Psoas muscle (tissue), 8 donors: Measurements from ENCODE around the gene SYT1. TPM values are rescaled to one million over a fixed set of nuclear protein-coding genes. Genes with fewer than 3 reads are reported as not detected.

Source experiments
- ATAC-seq, 4 donors: fragments of 200-7000 bp; cut with Tn5 transposase; one replicate each; pipeline ENCODE4 v1.9.1; 2020; ENCODE audit warnings: moderate library complexity in 3 of 4, mild to moderate bottlenecking in 2 of 4
- DNase-seq, 2 donors: peaks; one replicate each; pipeline ENCODE4 v3.0.0-alpha.2; 2020
- H3K27ac ChIP-seq: fragments of 200-600 bp; one replicate; pipeline ENCODE4 v1.8.0; 2022
- H3K27me3 ChIP-seq, 3 donors: fragments of 200-600 bp in 1 of 3; one replicate each; pipeline versions ENCODE4 v1.6.1 to v1.8.0; 2013 to 2022; ENCODE audit warnings: low read length in 2 of 3, mild to moderate bottlenecking in 2 of 3, moderate library complexity in 1 of 3; ENCODE audit not compliant: insufficient read depth in 3 of 3
- H3K36me3 ChIP-seq, 2 donors: fragments of 200-600 bp in 1 of 2; one replicate each; pipeline versions ENCODE4 v1.6.1 to v1.8.0; 2013 to 2022; ENCODE audit warnings: low read depth in 1 of 2, mild to moderate bottlenecking in 1 of 2, moderate library complexity in 1 of 2; ENCODE audit not compliant: insufficient read depth in 1 of 2
- H3K4me1 ChIP-seq: fragments of 200-600 bp; one replicate; pipeline ENCODE4 v1.8.0; 2022
- H3K4me3 ChIP-seq: fragments of 200-600 bp; one replicate; pipeline ENCODE4 v1.8.0; 2022; ENCODE audit warnings: mild to moderate bottlenecking
- H3K9me3 ChIP-seq: fragments of 200-600 bp; one replicate; pipeline ENCODE4 v1.8.0; 2022
- WGBS, 3 donors: extraction: QIAGEN DNeasy Blood & Tissue Kit; methylation state at CpG; one replicate each; pipeline versions ENCODE4 v1.1.6 to v1.1.7; 2013; 5-methylcytosine and 5-hydroxymethylcytosine counted together
- intact Hi-C, 2 donors: fragments of 100-400 bp; cut with DNase I; formaldehyde crosslinking; loops; one replicate each; pipeline versions ENCODE4 v1.11.0 to v1.14.2; 2022
- polyA plus RNA-seq, 3 donors: library from polyadenylated mRNA; stranded (reverse); fragments of 200-250 nt; gene quantifications; one replicate each; pipeline ENCODE4 v1.2.3, GENCODE V29; 2013
- total RNA-seq, 4 donors: library from RNA; stranded (reverse); fragmentation: NEBNext Ultra II Directional in 2 of 4; extraction: Animal tissue kit (Norgen Biotek cat#: 25700) in 2 of 4; gene quantifications; one replicate each; pipeline versions ENCODE4 v1.2.1 to v1.2.4, GENCODE V29; 2021 to 2023
- TF ChIP-seq, protein P1 (sequence below): fragments of 200-600 bp; IDR thresholded peaks from one replicate; pipeline ENCODE4 v1.8.0; 2022; ENCODE audit warnings: antibody characterized with exemption
- donor health status: healthy with polysubstance abuse.
- donor health status: DM: no; HTN: no; CAD: no; lungs with moderate emphysema.
- donor health status: Bipolar disorder and iron deficiency.
- donor health status: healthy.
- donor health status: DM: yes; HTN: yes; CAD: no.
- donor health status: DM: no; HTN: no; CAD: no.
- donor health status: DM: no; HTN: no; CAD: no.
- donor health status: DM: yes; HTN: yes; CAD: no.

SYT1 gene
- total and polyA plus RNA-seq, 7 donors = 0.05 to 0.34 (median 0.14) TPM; not detected in 2

DNA sequence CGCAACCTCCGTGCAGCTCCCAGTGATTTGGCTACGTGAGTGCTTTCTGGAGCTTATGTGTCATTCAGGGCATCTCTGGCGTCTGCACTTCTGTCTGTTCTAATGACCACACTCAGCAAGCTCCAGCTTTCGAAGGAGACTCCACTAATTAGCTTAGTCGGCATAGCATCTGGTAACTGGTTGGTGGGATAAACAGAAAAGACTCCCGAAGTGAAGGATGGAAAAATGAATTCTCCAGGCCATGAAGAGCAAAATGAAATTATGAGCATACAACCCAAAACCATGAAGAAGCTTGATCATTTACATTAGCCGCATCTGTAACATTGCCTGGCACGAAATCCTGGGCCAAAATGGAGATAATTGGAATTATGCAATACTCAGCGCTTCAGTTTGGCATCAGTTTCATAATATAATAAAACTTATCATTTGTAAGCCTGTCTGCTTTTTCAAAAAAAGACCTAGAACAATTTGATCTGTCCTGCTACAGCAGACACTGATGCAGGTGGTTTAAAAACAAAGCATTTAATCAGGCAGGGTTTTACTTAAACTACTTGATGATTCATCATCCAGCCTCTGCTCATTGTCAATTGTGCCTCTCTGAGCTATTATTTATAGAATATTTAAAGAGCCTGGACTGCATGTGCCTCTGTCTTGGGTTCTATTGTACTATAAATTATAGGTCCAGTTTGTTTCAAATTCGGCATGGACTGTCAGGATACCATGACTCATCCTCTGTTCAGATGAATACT is 87.4 kb downstream of the SYT1 start:
- peaks cover 5% of the 10 kb centered on the region for H3K9me3 ChIP-seq
- no peaks in the 10 kb centered on the region for H3K36me3 ChIP-seq
- H3K4me1 ChIP-seq = no peaks in the 10 kb centered on the region
- WGBS, 3 donors = 35 to 44% (median 41%) methylated on average over 11 of the region's 11 CpGs
- H3K27me3 ChIP-seq = no peaks in the 10 kb centered on the region
- no peak overlapping the region for H3K27ac ChIP-seq
- no peak for DNase-seq
- ATAC-seq = no peak
- TF ChIP-seq, protein P1, sequence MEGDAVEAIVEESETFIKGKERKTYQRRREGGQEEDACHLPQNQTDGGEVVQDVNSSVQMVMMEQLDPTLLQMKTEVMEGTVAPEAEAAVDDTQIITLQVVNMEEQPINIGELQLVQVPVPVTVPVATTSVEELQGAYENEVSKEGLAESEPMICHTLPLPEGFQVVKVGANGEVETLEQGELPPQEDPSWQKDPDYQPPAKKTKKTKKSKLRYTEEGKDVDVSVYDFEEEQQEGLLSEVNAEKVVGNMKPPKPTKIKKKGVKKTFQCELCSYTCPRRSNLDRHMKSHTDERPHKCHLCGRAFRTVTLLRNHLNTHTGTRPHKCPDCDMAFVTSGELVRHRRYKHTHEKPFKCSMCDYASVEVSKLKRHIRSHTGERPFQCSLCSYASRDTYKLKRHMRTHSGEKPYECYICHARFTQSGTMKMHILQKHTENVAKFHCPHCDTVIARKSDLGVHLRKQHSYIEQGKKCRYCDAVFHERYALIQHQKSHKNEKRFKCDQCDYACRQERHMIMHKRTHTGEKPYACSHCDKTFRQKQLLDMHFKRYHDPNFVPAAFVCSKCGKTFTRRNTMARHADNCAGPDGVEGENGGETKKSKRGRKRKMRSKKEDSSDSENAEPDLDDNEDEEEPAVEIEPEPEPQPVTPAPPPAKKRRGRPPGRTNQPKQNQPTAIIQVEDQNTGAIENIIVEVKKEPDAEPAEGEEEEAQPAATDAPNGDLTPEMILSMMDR = no peak
- intact Hi-C loops = no loop called here
- no peak overlapping the region for H3K4me3 ChIP-seq

DNA sequence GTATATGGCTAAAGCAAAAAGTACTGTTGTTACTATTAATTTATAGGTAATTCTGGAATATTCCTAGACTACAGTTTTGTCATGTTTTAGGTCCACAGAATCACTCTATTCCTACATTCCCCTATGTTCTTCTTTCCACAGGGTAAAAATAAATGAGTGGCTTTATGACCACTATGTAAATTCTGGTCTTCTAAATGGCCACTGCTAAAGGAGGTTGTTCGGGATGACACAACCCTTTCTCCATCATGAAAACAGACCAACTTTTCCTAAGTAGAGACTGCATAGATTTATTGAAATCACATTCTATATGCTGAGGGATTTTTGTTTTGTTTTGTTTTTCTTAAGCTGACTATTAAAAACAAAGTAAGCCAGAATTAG is 88.0 kb downstream of the SYT1 start:
- H3K36me3 ChIP-seq = no peaks in the 10 kb centered on the region
- DNase-seq = no peak
- no peak for ATAC-seq
- H3K9me3 ChIP-seq = peaks cover 5% of the 10 kb centered on the region
- WGBS, 3 donors = 94 to 98% (median 94%) methylated on average over 1 of the region's 1 CpG
- no peak overlapping the region for H3K27ac ChIP-seq
- no peak overlapping the region for H3K4me3 ChIP-seq
- no peaks in the 10 kb centered on the region for H3K27me3 ChIP-seq
- intact Hi-C loops = no loop called here
- TF ChIP-seq, protein P1 = no peak
- H3K4me1 ChIP-seq = no peaks in the 10 kb centered on the region

DNA sequence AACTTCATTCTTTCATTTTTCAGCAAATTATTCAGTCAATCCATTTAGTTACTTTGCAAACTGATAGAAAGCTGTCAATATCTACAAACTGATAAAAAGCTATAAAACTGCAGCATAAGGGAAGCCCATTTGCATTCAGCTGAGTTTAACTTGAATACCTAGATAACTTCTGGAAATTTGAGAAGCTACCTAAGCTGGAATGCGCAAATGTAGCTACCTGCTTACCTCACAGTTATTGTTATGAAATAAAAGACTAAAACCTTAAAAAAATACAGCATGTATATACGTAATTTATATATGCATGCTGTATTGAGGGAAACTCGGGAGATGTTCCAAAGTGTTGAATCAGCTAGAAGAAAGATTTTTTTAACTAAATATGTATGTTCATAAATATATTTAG is 94.4 kb downstream of the SYT1 start:
- Histone ChIP-seq H3K27me3 (no peaks in the 10 kb centered on the region), H3K4me3 (no peak overlapping the region), H3K27ac (no peak overlapping the region), H3K9me3 (no peaks in the 10 kb centered on the region), H3K36me3 (no peaks in the 10 kb centered on the region), H3K4me1 (no peaks in the 10 kb centered on the region)
- WGBS, 3 donors = 74 to 88% (median 81%) methylated on average over 3 of the region's 3 CpGs
- DNase-seq (no peak), ATAC-seq (no peak)
- intact Hi-C loops = no loop called here
- TF ChIP-seq, protein P1 = no peak

DNA sequence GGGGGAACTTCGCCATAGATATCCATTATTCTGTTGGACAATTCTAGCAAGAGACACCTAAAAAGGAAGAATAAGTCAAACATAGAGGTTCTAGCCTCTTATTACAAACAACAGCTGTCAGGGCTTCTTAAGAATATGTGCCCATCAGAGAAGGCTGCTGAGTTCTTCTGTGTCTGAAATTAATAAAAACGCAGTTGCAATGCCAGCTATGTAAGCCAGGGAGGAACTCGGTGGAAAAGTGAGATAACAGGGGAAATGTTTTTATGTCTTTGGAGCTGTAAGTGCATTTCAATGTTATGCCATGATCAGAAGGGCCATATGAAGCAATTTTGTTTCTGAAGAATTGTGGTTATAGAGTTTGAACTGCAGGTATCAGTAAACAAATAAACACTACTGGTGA is 95.0 kb downstream of the SYT1 start:
- ATAC-seq (no peak), DNase-seq (no peak)
- TF ChIP-seq, protein P1 = no peak
- Histone ChIP-seq H3K4me3 (no peak overlapping the region), H3K9me3 (no peaks in the 10 kb centered on the region), H3K4me1 (no peaks in the 10 kb centered on the region), H3K36me3 (no peaks in the 10 kb centered on the region), H3K27ac (no peak overlapping the region), H3K27me3 (no peaks in the 10 kb centered on the region)
- intact Hi-C loops = no loop called here
- 36 to 45% (median 43%) methylated on average over 3 of the region's 3 CpGs for WGBS, 3 donors

DNA sequence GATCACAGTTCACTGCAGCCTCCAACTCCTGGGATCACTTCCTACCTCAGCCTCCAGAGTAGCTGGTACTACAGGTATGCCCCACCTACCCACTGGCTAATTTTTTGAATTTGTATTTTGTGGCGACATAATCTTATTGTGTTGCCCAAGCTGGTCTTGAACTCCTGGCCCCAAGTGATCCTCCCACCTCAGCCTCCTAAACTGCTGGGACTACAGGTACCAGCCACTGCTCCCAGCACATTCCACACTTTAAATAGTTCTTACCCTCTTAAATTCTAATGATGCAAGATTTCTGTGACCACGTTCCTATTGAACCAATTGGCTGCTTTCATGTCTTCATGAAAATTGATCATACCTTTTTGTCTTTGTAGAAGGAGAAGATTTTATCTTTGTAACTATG is 96.6 kb downstream of the SYT1 start:
- Histone ChIP-seq H3K9me3 (no peaks in the 10 kb centered on the region), H3K4me3 (no peak overlapping the region), H3K27me3 (no peaks in the 10 kb centered on the region), H3K27ac (no peak overlapping the region), H3K36me3 (no peaks in the 10 kb centered on the region), H3K4me1 (no peaks in the 10 kb centered on the region)
- TF ChIP-seq, protein P1 = no peak
- 92 to 95% (median 93%) methylated on average over 2 of the region's 2 CpGs for WGBS, 3 donors
- intact Hi-C loops = no loop called here
- DNase-seq (no peak), ATAC-seq (no peak)
